Kidney (tissue), 14 donors: ENCODE data around the gene SLC7A7. TPM values are rescaled to one million over a fixed set of nuclear protein-coding genes. Genes with fewer than 3 reads are reported as not detected.
A peak's percentile ranks its signal among the peaks of the same experiment; 100 is the strongest.
"Not testable (repeated sequence)": the region's sequence is repeated elsewhere in the genome, so short reads cannot be mapped to it uniquely, and the experiment has no call there.

Experiments
- DNase-seq, 5 donors: peaks; one replicate each; pipeline ENCODE4 v3.0.0-alpha.2; 2013 to 2020
- FAIRE-seq: peaks from 2 replicates; lab custom pipeline; 2012; peaks lifted over from hg19 to GRCh38; lab: Jason Lieb, UNC
- H3K27ac ChIP-seq, 2 donors: one replicate each; pipeline ENCODE4 v1.7.0; 2013; ENCODE audit warnings: low read depth in 2 of 2, low read length in 2 of 2, inconsistent platforms in 1 of 2
- H3K27me3 ChIP-seq: one replicate; pipeline ENCODE4 v1.7.1; 2013; ENCODE audit warnings: low read length, inconsistent platforms; ENCODE audit not compliant: control insufficient read depth, insufficient read depth
- H3K36me3 ChIP-seq, 3 donors: one replicate each; pipeline versions ENCODE4 v1.7.0 to v1.7.1; 2013; ENCODE audit warnings: low read length in 3 of 3, control low read depth in 1 of 3, inconsistent platforms in 1 of 3; ENCODE audit not compliant: insufficient read depth in 3 of 3, control insufficient read depth in 2 of 3
- H3K4me1 ChIP-seq, 3 donors: one replicate each; pipeline versions ENCODE4 v1.7.0 to v1.7.1; 2013; ENCODE audit warnings: low read length in 3 of 3, inconsistent platforms in 1 of 3, low read depth in 1 of 3; ENCODE audit not compliant: control insufficient read depth in 2 of 3, insufficient read depth in 2 of 3
- H3K4me3 ChIP-seq, 3 donors: one replicate each; pipeline versions ENCODE4 v1.7.0 to v1.8.1; 2013; ENCODE audit warnings: low read length in 3 of 3, control low read depth in 1 of 3, inconsistent platforms in 1 of 3
- H3K9ac ChIP-seq, 3 donors: one replicate each; pipeline versions ENCODE4 v1.7.0 to v1.7.1; 2013; ENCODE audit warnings: low read length in 3 of 3, control low read depth in 1 of 3, inconsistent platforms in 1 of 3
- H3K9me3 ChIP-seq, 3 donors: one replicate each; pipeline versions ENCODE4 v1.7.0 to v1.7.1; 2013; ENCODE audit warnings: low read length in 3 of 3, control low read depth in 1 of 3, inconsistent platforms in 1 of 3; ENCODE audit not compliant: control insufficient read depth in 2 of 3, insufficient read depth in 1 of 3
- intact Hi-C: fragments of 100-400 bp; cut with DNase I; formaldehyde crosslinking; loops from one replicate; pipeline ENCODE4 v1.11.1; 2022
- polyA plus RNA-seq: library from polyadenylated mRNA; stranded (reverse); fragments of 350-450 nt; fragmentation: Illumina TruSeq; extraction: RNeasy Lipid Tissue Mini Kit (QIAGEN cat#74804); gene quantifications from one replicate; pipeline ENCODE4 v1.2.3, GENCODE V29; 2014; ENCODE audit warnings: low read depth, low replicate concordance; ENCODE audit not compliant: insufficient read depth
- total RNA-seq: library from RNA; stranded (reverse); fragmentation: NEBNext Ultra II Directional; extraction: Animal tissue kit (Norgen Biotek cat#: 25700); gene quantifications from one replicate; pipeline ENCODE4 v1.2.1, GENCODE V29; 2021
- TF ChIP-seq, protein P1 (sequence below): IDR thresholded peaks from 3 replicates; pipeline ENCODE4 v1.5.1; 2012; ENCODE audit warnings: mild to moderate bottlenecking, moderate library complexity, borderline replicate concordance; ENCODE audit not compliant: insufficient read depth; ENCODE audit errors: extremely low read depth
- donor health status: control.
- donor health status: control.
- donor health status: control.
- donor health status: control.
- donor health status: control.
- donor health status: DM: yes; HTN: yes; CAD: no.
- donor health status: Normal renal cell carcinoma (clear cell type).

SLC7A7 gene
- total and polyA plus RNA-seq, 2 donors from 2014 or later, result 26.6 to 235 TPM

DNA sequence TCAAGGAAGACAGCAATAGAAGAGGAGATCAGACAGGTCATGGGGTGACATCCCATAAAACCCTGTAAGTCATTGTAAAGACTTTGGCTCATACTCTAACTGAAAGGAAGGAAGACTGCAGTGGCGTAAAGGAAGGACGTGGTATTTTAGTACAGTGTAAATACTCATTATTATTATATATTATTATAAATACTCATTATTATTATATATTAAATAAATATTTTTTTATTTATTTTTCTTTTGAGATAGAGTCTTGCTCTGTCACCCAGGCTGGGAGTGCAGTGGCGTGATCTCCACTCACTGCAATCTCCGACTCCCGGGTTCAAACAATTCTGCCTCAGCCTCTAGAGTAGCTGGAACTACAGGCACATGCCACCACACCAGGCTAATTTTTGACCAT lies 41.2 kb upstream of the SLC7A7 start:
- DNase-seq (no peak), FAIRE-seq (no peak)
- TF ChIP-seq, protein P1, sequence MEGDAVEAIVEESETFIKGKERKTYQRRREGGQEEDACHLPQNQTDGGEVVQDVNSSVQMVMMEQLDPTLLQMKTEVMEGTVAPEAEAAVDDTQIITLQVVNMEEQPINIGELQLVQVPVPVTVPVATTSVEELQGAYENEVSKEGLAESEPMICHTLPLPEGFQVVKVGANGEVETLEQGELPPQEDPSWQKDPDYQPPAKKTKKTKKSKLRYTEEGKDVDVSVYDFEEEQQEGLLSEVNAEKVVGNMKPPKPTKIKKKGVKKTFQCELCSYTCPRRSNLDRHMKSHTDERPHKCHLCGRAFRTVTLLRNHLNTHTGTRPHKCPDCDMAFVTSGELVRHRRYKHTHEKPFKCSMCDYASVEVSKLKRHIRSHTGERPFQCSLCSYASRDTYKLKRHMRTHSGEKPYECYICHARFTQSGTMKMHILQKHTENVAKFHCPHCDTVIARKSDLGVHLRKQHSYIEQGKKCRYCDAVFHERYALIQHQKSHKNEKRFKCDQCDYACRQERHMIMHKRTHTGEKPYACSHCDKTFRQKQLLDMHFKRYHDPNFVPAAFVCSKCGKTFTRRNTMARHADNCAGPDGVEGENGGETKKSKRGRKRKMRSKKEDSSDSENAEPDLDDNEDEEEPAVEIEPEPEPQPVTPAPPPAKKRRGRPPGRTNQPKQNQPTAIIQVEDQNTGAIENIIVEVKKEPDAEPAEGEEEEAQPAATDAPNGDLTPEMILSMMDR, result no peak
- H3K4me3 ChIP-seq, result no peak overlapping the region
- no peak overlapping the region for H3K9ac ChIP-seq
- intact Hi-C loops, result loop anchor here (10.0 kb wide), 1 partner anchor 282 kb away; no protein-coding TSS in a partner anchor
- H3K36me3 ChIP-seq, result no peaks in the 10 kb centered on the region
- no peaks in the 10 kb centered on the region for H3K9me3 ChIP-seq
- peaks cover 0 to 8% (median 0%) of the 10 kb centered on the region in 3 donors for H3K4me1 ChIP-seq
- H3K27ac ChIP-seq, result no peak overlapping the region
- no peaks in the 10 kb centered on the region for H3K27me3 ChIP-seq

- Histone ChIP-seq H3K27ac (no peak overlapping the region), H3K27me3 (no peaks in the 10 kb centered on the region), H3K4me1 (peaks cover 0 to 14% (median 0%) of the 10 kb centered on the region in 3 donors), H3K4me3 (no peak overlapping the region), H3K9me3 (no peaks in the 10 kb centered on the region), H3K9ac (no peak overlapping the region), H3K36me3 (no peaks in the 10 kb centered on the region)
- intact Hi-C loops, result loop anchor here (10.0 kb wide), 1 partner anchor 280 kb away; no protein-coding TSS in a partner anchor
- DNase-seq (peak in 1 of 5 donors; percentile 18), FAIRE-seq (no peak)
- TF ChIP-seq, protein P1, result no peak
Measured at GRCh38 chr14:22854963-22855724, 39.9 kb upstream of the SLC7A7 start.

DNA sequence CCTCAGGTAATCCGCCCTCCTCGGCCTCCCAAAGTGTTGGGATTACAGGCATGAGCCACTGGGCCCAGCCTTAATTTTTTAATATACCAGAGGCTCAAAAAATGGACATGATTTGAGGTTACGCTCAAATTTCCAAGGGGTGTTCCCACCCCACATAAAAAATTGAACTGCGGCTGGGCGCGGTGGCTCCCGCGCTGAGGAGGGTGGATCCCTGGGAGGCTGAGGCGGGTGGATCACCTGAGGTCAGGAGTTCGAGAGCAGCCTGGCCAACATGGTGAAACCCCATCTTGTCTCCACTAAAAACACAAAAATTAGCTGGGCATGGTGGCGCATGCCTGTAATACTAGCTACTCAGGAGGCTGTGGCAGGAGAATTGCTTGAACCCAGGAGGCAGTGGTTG lies 39.1 kb upstream of the SLC7A7 start:
- DNase-seq, result not testable (repeated sequence)

More for the DNA sequence above, 39.1 kb upstream of the SLC7A7 start:
- H3K4me3 ChIP-seq, H3K27me3 ChIP-seq, H3K9me3 ChIP-seq, H3K9ac ChIP-seq, H3K36me3 ChIP-seq, H3K27ac ChIP-seq, FAIRE-seq: not testable (repeated sequence)
- peaks cover 0 to 14% (median 0%) of the 10 kb centered on the region in 3 donors for H3K4me1 ChIP-seq
- intact Hi-C loops, result loop anchor here (10.0 kb wide), 1 partner anchor 279 kb away; no protein-coding TSS in a partner anchor
